ENCODE results near the gene SMYD3. TPM values are rescaled to one million over a fixed set of nuclear protein-coding genes. Genes with fewer than 3 reads are reported as not detected.

SMYD3 gene
- total RNA-seq, 3 donors from 2014 or later (not counting 1 experiment from before 2014, with no cell fraction given): 43.6 to 48.0 (median 46.1) TPM

DNA sequence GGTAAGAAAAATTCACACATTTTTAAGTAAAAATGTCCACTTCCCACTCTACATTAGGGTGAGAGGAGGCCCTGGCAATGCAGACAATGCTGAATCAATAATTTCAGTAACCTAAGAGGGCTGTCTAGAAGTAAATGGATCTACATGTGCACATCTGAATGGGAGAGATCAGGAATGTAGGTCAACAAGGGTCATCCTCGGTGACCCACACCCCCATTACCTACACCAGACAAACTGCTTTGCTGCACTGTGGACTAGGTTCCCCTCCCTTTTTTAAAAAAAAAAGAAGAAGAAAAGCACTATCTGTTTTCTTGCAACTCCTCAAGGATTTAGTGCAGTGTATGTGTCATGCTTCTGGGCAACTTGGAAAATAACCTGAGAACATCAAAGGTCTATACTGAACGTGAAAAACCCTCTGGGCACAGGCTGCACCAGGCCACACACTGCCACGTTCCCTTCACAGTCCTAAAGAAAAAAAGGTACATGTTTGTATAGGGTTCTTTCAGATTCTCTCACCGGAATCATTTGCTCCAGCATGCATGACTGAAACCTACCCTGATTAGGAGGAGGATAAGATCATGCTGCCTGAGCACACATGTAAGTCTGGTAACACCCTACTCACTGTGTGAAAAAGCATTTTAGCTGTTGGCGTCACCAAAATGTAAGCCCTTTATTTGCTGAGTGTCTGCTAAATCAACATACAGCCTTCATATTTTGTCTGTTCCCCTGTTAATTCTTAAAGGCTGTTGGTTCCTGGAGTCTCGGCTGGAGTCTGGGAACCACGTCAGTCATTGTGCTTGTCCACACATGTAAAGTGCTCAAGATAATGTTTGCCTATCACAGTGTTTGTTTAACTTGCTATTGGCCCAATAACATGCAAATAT, 341.0 kb downstream of the SMYD3 start:
- Histone ChIP-seq H3K27ac (ENCODE audit: low read length) (no peak overlapping the region), H3K36me3 (ENCODE audit: control insufficient read depth, insufficient read depth, low read length) (no peaks in the 10 kb centered on the region), H3K4me3 (ENCODE audit: low read length) (no peak overlapping the region), H3K9me3 (ENCODE audit: control insufficient read depth, insufficient read depth, low read length) (no peaks in the 10 kb centered on the region), H3K4me1 (ENCODE audit: control insufficient read depth, insufficient read depth, low read length) (no peaks in the 10 kb centered on the region), H3K27me3 (ENCODE audit: control insufficient read depth, insufficient read depth, low read length) (no peaks in the 10 kb centered on the region)
- no peaks in the 10 kb centered on the region for H3K27me3 Mint-ChIP-seq (ENCODE audit: low read depth in 2 of 2)
- intact Hi-C loops (cut with micrococcal nuclease): no loop called here
- DNase-seq: no peak
- TF ChIP-seq, protein P1, sequence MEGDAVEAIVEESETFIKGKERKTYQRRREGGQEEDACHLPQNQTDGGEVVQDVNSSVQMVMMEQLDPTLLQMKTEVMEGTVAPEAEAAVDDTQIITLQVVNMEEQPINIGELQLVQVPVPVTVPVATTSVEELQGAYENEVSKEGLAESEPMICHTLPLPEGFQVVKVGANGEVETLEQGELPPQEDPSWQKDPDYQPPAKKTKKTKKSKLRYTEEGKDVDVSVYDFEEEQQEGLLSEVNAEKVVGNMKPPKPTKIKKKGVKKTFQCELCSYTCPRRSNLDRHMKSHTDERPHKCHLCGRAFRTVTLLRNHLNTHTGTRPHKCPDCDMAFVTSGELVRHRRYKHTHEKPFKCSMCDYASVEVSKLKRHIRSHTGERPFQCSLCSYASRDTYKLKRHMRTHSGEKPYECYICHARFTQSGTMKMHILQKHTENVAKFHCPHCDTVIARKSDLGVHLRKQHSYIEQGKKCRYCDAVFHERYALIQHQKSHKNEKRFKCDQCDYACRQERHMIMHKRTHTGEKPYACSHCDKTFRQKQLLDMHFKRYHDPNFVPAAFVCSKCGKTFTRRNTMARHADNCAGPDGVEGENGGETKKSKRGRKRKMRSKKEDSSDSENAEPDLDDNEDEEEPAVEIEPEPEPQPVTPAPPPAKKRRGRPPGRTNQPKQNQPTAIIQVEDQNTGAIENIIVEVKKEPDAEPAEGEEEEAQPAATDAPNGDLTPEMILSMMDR (IDR thresholded peaks at IDR 0.05): no peak
- no peaks in the 10 kb centered on the region for H3K36me3 Mint-ChIP-seq
- no peaks in the 10 kb centered on the region for H3K4me1 Mint-ChIP-seq
- H3K27ac Mint-ChIP-seq: no peak overlapping the region
- H3K4me3 Mint-ChIP-seq: no peak overlapping the region
- H3K9me3 Mint-ChIP-seq: no peaks in the 10 kb centered on the region
- no peak for ATAC-seq
- 96% methylated on average over 7 of the region's 7 CpGs for WGBS (ENCODE audit: insufficient coverage)

DNA sequence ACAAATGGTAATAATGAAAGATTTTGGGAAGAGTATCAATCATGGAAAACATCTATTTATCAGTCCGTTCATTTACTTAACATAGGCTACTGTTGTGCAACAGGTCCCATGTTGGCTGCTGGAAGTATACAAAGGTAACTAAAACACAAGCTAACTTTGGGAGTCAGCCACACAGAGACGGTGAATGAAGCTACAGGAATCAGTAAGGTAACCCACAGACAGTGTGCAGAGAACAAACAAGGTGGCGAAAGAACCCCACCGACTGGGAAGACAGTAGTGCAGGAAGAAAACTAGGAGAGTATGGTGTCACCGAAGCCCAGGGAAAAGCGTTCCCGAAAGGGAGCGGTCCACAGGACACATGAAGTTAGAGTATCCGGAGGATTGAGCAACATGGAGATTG, 342.3 kb downstream of the SMYD3 start:
- Mint-ChIP-seq H3K9me3 (no peaks in the 10 kb centered on the region), H3K4me1 (no peaks in the 10 kb centered on the region), H3K4me3 (no peak overlapping the region), H3K27ac (no peak overlapping the region), H3K36me3 (no peaks in the 10 kb centered on the region), H3K27me3 (ENCODE audit: low read depth in 2 of 2) (no peaks in the 10 kb centered on the region)
- Histone ChIP-seq H3K9me3 (ENCODE audit: control insufficient read depth, insufficient read depth, low read length) (no peaks in the 10 kb centered on the region), H3K4me3 (ENCODE audit: low read length) (no peak overlapping the region), H3K27me3 (ENCODE audit: control insufficient read depth, insufficient read depth, low read length) (no peaks in the 10 kb centered on the region), H3K27ac (ENCODE audit: low read length) (no peak overlapping the region), H3K36me3 (ENCODE audit: control insufficient read depth, insufficient read depth, low read length) (no peaks in the 10 kb centered on the region), H3K4me1 (ENCODE audit: control insufficient read depth, insufficient read depth, low read length) (no peaks in the 10 kb centered on the region)
- WGBS (ENCODE audit: insufficient coverage): 93% methylated on average over 9 of the region's 9 CpGs
- DNase-seq: no peak
- ATAC-seq: no peak
- TF ChIP-seq, protein P1 (IDR thresholded peaks at IDR 0.05): no peak
- intact Hi-C loops (cut with micrococcal nuclease): no loop called here

DNA sequence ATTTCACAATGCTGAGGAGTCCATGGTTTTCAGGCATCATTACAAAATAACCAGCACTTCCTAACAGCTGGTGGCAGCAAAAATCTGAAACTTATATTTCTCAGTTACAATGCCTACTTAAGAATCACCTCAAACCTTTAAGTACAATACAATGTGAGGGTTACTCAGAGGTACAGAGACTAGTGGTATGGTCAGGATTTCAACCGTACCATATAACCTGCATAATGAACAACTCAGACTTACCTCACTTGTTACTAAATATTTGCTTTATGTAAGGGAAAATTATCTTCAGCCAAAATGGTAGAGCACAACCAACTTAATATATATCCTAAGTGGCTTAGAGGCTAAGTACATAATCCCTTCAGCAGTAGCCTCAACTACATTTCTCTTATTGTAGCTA, 344.5 kb downstream of the SMYD3 start:
- Mint-ChIP-seq H3K27me3 (ENCODE audit: low read depth in 2 of 2) (no peaks in the 10 kb centered on the region), H3K9me3 (no peaks in the 10 kb centered on the region), H3K36me3 (no peaks in the 10 kb centered on the region), H3K4me3 (no peak overlapping the region), H3K4me1 (peaks cover 0 to 7% of the 10 kb centered on the region in 2 donors), H3K27ac (no peak overlapping the region)
- no peak overlapping the region for H3K4me3 ChIP-seq (ENCODE audit: low read length)
- DNase-seq (no peak), ATAC-seq (no peak)
- no peaks in the 10 kb centered on the region for H3K36me3 ChIP-seq (ENCODE audit: control insufficient read depth, insufficient read depth, low read length)
- TF ChIP-seq, protein P1 (IDR thresholded peaks at IDR 0.05): no peak
- no peak overlapping the region for H3K27ac ChIP-seq (ENCODE audit: low read length)
- H3K4me1 ChIP-seq (ENCODE audit: control insufficient read depth, insufficient read depth, low read length): no peaks in the 10 kb centered on the region
- intact Hi-C loops (cut with micrococcal nuclease): no loop called here
- H3K9me3 ChIP-seq (ENCODE audit: control insufficient read depth, insufficient read depth, low read length): no peaks in the 10 kb centered on the region
- no CpG with 5 or more reads among the region's 1 CpG for WGBS (ENCODE audit: insufficient coverage)
- no peaks in the 10 kb centered on the region for H3K27me3 ChIP-seq (ENCODE audit: control insufficient read depth, insufficient read depth, low read length)

Data from natural killer cell (primary cell).